T47D (cell line): ENCODE results near the gene FHOD3.
A peak's percentile ranks its signal among the peaks of the same experiment; 100 is the strongest.
"Not testable (repeated sequence)": the region's sequence is repeated elsewhere in the genome, so short reads cannot be mapped to it uniquely, and the experiment has no call there.

ENCODE experiments used
- DNase-seq, 2 experiments: peaks; one replicate each; pipeline versions ENCODE4 v3.0.0 to v3.0.0-alpha.2; 2011 to 2012; ENCODE audit warnings: low read depth in 1 of 2, low spot score in 1 of 2
- JUND ChIP-seq: IDR thresholded peaks from 2 replicates; pipeline ENCODE4 v1.6.1; 2012; ENCODE audit warnings: low read depth
- in situ Hi-C: cut with HindIII; loops from 2 replicates; pipeline ENCODE4 v1.10.0; 2016; ENCODE audit warnings: low sequenced_read_pairs, low pct_unique_long_range_greater_than_20kb

The FHOD3 gene

GRCh38 chr18:36450264-36450663, 152.8 kb downstream of the FHOD3 start:
- TF ChIP-seq JUND, result no peak
- in situ Hi-C loops, result no loop called here
- DNase-seq, result no peak

- in situ Hi-C loops, result no loop called here
- DNase-seq, result no peak
Measured at GRCh38 chr18:36451454-36452251, 154.1 kb downstream of the FHOD3 start.

GRCh38 chr18:36454245-36454644, 156.7 kb downstream of the FHOD3 start:
- TF ChIP-seq JUND, result no peak
- peak; percentile 19 to 24 for DNase-seq
- in situ Hi-C loops, result no loop called here

More at GRCh38 chr18:36451454-36452251, 154.1 kb downstream of the FHOD3 start:
- TF ChIP-seq JUND, result no peak

GRCh38 chr18:36454848-36455458, 157.4 kb downstream of the FHOD3 start:
- in situ Hi-C loops, result no loop called here
- no peak for DNase-seq
- no peak for TF ChIP-seq JUND

GRCh38 chr18:36455931-36456330, 158.4 kb downstream of the FHOD3 start:
- no peak for DNase-seq
- in situ Hi-C loops, result no loop called here
- TF ChIP-seq JUND, result no peak

GRCh38 chr18:36456622-36457021, 159.1 kb downstream of the FHOD3 start:
- in situ Hi-C loops, result no loop called here
- no peak for DNase-seq
- TF ChIP-seq JUND, result no peak

GRCh38 chr18:36457683-36458082, 160.2 kb downstream of the FHOD3 start:
- DNase-seq, result no peak
- TF ChIP-seq JUND, result no peak
- in situ Hi-C loops, result no loop called here

GRCh38 chr18:36458306-36458705, 160.8 kb downstream of the FHOD3 start:
- no peak for DNase-seq
- in situ Hi-C loops, result no loop called here
- no peak for TF ChIP-seq JUND

- no peak for TF ChIP-seq JUND
- in situ Hi-C loops, result no loop called here
- no peak for DNase-seq
Measured at GRCh38 chr18:36459203-36459602, 161.7 kb downstream of the FHOD3 start.

- in situ Hi-C loops, result no loop called here
- TF ChIP-seq JUND, result no peak
- no peak for DNase-seq
Measured at GRCh38 chr18:36459786-36460185, 162.3 kb downstream of the FHOD3 start.

GRCh38 chr18:36460324-36460850, 162.9 kb downstream of the FHOD3 start:
- no peak for DNase-seq
- in situ Hi-C loops, result no loop called here
- no peak for TF ChIP-seq JUND

GRCh38 chr18:36460854-36461253, 163.3 kb downstream of the FHOD3 start:
- DNase-seq, result no peak
- in situ Hi-C loops, result no loop called here
- no peak for TF ChIP-seq JUND

GRCh38 chr18:36461551-36461987, 164.1 kb downstream of the FHOD3 start:
- in situ Hi-C loops, result no loop called here
- no peak for TF ChIP-seq JUND
- no peak for DNase-seq

- DNase-seq, in situ Hi-C loops: not testable (repeated sequence)
Measured at GRCh38 chr18:36463516-36463915, 166.0 kb downstream of the FHOD3 start.
